GM21576 (cell line): ENCODE measurements around the gene MED25.

Experiments
- ATAC-seq: cut with Tn5 transposase; IDR thresholded peaks from one replicate; pipeline ENCODE4 v1.9.1; 2021; ENCODE audit warnings: mild to moderate bottlenecking, moderate library complexity; ENCODE audit not compliant: unreplicated experiment

The MED25 gene

DNA sequence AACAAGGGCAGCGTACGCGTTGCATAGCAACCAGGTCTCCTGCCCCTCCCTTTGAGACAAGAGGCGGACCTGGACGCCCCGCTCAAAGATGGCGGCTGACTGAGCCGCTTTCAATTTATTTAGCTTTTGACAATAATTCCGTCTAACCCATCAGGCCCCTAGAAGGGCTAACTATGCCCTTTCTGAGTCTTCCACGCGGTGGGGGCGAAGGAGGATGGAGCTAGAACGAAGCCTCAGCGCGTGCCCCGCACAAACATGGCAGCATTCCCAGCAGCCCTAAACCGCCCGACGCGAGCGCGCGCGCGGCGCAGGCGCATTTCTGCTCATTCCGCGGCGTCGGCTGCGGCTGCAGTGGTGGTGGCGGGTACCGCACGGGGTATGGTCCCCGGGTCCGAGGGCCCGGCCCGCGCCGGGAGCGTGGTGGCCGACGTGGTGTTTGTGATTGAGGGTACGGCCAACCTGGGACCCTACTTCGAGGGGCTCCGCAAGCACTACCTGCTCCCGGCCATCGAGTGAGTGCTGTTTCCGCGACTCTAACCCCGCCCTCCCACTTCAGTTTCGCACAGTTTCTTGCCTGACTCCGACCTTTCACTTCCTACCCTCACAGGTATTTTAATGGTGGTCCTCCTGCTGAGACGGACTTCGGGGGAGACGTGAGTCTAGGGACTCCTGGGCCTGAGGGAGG, at the start of gene MED25:
Gene MED25, plus strand, starts transcription at position 326 of the 685 bp plus-strand sequence. Its CDS starts 53 bp downstream, at position 379.
- peak; percentile 74 for ATAC-seq

GRCh38 chr19:49770529-49770928, 47.6 kb upstream of the MED25 start:
- no peak for ATAC-seq

- no peak for ATAC-seq
These were observed 46.4 kb upstream of the MED25 start for GRCh38 chr19:49771674-49772139.

DNA sequence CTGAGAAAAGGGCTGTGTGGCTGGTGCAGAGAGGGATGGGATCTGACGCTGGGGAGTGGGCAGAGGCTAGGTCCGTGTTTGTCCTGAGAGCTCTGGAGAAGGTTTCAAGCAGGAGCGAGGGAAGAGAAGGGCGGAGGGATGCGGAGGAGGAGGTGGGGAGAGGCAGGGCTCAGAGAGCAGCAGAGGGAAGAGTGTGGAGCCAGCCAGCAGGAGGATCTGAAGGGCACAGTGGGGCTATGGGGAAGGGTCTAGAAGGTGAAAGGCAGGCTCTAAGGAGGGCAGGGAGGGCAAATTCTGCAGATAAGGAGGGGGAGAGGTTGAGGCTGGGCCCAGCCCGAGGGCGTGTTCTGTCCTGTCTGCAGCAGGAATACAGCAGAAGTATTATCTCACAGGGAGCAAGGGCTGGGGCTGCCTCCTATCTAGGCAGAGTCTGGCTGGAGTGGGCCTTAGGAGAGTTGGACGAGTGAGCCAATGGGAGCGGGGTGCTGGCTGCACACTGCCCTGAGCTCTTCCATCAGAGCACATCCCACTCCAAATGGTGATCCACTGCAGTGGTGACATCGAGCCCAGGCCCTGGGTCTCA, 45.1 kb upstream of the MED25 start:
- no peak for ATAC-seq

GRCh38 chr19:49773663-49774350, 44.3 kb upstream of the MED25 start:
- no peak for ATAC-seq

DNA sequence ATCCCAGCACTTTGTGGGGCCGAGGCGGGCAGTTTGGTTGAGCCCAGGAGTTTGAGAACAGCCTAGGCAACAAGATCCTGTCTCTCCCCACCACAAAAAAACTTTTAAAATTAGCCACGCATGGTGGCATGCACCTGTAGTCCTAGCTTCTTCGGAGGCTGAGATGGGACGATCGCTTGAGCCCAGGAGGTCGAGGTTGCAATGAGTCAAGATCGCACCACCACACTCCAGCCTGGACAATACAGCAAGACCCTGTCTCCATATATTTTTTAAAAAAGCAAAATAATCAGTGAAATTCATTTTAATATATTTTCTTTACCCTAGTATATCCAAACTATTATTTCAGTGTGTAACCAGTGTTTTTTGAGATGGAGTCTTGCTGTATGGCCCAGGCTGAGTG, 43.1 kb upstream of the MED25 start:
- ATAC-seq, result no peak

DNA sequence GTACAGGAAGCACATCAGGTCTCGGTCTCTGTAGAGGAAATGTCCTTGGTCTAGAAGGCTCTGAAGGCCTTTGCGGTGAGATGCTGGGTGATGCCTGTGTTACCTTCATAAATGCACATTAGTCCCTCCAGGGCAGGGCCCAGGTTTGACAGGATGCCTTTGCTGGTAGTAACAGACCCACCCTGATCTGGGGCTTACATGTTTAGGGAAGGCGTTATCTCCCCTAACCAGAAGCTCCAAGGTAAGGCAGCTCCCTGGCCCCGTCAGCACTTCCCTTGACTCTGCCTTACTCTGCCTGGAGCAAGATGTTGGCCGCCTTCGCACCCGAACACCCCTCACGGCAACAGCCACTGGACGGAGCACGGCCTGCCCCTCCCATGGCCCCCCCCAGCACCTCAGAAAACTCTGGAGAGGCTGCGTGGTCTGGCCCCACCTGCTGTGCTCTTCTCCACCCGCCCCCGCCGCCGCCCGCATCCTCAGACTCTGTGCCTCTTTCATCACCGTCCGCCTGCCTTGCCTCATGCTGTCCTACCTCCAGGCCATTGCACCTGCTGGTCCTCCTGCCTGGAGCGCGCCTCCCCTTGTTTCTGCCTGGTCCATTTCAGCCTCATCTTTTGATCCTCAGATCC, 42.2 kb upstream of the MED25 start:
- no peak for ATAC-seq

- no peak for ATAC-seq
These were observed 41.7 kb upstream of the MED25 start for GRCh38 chr19:49776371-49776764.

DNA sequence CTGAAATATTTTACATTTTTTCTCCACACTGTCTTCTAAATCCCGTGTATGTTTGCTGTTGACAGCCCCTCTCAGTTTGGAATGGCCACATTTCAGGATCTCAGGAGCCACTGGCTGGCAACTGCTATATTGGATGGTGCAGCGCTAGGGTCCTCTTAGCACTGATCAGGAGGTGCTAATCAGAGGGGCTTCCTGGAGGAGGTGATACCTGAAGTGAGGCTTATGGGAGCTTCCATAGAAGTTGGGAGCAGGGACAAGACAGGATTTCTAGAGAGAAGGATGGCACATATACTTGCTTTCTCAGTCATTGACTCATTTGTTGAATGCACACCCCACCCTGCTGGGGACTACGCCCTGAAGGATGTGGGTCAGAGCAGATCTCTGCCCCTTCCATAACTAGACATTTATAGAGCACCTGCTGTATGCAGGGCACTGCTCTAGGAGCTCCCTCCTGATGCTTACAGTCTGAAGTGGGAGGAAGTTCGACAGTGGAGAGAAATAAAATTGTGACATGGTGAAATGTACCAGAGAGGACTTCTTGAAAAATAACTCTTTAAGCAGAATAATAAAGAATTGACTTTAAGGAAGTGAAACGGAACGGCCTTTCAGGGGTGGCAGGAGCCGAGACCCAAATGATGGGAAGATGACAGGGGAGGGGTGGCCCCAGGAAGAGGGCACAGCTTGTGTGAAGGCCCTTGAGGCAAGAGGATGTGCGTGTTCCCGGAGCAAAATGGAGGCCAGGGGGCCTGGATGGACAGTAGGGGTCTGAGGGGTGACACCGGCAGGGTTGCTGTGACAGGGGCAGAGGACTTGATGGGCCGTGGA, 38.1 kb upstream of the MED25 start:
- ATAC-seq, result no peak

DNA sequence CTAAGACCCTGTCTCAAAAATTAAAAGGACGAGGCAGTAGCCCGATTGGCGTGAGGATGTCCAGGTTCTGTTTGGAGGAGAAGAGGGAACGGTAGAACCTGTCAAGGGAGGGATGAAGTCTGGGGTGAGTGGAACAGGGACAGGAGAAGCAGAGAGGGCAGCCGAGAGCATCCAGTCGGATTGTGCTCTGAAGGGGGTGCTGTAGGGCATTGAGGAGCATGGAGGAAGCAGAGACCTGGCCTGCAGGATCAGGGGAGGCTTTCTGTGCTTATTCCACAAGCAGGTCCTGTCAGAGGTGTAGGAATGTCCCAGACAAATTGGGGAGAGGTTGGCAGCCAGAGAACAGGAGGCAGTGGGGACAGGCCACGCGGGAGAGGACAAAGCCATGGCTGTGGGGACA, 37.2 kb upstream of the MED25 start:
- no peak for ATAC-seq

DNA sequence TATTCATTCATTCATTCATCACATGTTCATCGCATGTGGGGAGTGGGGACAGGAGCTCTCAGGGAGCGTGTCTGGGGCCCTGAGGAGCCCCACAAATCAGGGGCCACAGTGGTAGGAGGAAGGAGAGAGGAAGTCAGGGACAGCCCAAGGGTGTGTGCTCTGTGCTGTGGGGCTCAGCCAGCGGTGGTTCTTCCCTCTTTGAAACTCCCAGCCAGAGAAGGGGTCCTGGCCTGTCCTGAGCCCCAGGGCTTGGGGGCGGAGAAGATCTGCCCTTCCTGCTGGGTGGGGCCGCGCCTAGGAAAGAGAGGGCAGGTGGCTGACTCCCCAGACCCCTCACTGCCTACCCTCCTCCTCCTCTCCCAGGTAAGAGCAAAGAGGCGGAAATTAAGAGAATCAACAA, 36.7 kb upstream of the MED25 start:
- no peak for ATAC-seq

DNA sequence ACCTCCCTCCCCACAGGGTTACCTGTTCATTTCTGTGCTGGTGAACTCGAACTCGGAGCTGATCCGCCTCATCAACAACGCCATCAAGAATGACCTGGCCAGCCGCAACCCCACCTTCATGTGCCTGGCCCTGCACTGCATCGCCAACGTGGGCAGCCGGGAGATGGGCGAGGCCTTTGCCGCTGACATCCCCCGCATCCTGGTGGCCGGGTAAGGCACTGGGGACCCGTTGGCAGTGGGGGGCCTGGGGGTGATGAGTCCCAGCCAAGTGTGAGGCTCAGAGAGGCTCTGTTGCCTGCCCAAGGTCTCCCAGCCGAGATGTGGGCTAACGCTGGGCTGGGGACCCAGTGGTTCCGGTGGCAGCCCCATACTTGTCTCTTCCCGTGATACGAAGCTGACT, 35.6 kb upstream of the MED25 start:
- ATAC-seq, result no peak

DNA sequence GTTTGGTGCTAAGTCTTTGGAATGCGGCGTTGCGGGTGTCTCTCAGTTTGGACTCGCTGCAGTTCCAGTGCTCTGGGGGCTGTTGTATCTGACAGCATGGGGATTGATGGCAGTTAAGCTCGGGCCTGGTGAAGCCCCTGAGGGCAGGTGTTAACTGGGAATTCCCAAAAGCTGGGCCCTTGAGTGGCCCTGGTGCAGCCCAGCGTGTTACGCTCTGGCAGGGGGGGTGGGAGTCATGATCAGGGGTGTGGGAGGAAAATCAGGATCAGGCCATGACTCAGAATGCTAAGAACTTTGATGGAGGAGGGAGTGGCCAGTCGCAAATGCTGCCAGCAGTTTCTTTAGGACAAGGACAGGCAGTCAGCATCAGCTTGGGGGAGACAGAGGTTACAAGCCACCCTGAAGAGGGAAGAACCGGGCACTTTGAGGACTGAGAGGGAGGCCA, 31.7 kb upstream of the MED25 start:
- no peak for ATAC-seq

DNA sequence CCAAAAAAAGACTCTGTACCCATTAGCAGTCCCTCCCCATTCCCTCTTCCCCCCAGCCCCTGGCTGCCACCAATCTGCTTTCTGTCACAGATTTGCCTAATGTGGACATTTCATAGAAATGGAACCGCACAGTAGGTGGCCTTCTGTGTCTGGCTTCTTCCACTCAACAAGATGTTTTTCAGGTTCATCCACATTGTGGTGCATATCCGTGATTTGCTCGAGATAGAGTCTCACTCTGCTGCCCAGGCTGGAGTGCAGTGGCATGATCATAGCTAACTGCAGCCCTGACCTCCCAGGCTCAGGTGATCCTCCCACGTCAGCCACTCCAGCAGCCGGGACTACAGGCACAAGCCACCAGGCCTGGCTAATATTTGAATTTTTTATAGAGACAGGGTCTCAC, 30.3 kb upstream of the MED25 start:
- no peak for ATAC-seq

- no peak for ATAC-seq
These were observed 29.2 kb upstream of the MED25 start for GRCh38 chr19:49788857-49789256.

- ATAC-seq, result no peak
These were observed 27.2 kb upstream of the MED25 start for GRCh38 chr19:49790866-49791265.

DNA sequence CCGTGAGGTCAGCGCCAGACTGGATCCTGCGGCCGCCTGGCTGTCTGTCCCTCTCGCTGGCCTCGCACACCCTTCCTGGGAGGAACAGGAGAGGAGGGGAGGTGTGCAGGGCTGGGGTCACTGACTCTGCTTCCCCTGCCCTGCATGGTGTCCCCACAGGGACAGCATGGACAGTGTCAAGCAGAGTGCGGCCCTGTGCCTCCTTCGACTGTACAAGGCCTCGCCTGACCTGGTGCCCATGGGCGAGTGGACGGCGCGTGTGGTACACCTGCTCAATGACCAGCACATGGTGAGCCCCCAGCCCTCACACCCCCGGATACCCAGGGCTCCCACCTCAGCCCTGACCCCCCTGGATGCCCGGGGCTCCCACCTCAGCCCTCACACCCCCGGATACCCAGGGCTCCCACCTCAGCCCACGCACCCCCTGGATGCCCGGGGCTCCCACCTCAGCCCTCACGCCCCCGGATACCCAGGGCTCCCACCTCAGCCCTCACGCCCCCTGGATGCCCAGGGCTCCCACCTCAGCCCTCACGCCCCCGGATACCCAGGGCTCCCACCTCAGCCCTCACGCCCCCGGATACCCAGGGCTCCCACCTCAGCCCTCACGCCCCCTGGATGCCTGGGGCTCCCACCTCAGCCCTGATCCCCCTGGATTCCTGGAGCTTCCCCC, 26.2 kb upstream of the MED25 start:
- ATAC-seq, result no peak

GRCh38 chr19:49792829-49793560, 25.1 kb upstream of the MED25 start:
- ATAC-seq, result no peak

GRCh38 chr19:49793561-49793840, 24.6 kb upstream of the MED25 start:
- ATAC-seq, result no peak

DNA sequence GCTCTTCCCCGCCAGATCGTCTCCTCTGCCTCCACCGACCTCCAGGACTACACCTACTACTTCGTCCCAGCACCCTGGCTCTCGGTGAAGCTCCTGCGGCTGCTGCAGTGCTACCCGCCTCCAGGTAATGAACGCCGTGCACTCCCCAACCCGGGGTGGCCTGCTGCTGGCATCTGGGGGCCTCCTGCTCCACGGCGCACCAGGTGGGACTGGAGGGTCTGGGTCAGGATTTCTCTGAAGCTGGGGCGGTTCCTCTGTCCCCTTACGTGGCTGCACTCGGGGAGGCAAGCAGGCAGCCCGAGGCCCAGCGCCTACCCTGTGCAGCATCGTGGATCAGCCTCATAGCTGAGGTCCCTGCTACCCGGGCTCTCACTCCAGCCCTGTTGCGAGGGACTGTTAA, 22.5 kb upstream of the MED25 start:
- ATAC-seq, result no peak
